Measurements from ENCODE around the gene CDH20.
A peak's percentile ranks its signal among the peaks of the same experiment; 100 is the strongest.

CDH20 gene

DNA sequence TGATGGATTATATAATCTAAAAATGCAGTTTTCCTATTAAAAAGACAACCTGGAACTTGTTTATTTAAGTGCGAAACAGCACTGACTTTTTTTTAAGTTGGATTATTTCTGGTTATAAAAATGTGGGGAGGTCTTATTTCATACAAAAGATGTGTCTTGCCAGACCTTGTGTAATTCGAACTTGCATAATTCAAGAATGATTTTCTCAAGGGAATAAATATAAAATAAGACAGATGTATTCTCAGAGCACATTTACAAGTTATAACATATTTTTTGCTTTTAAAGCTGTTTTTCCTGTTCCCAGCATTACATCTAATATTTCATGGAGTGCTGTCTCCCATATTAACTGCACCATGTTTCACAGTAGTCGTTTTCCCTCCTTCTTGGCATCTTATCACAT lies 263.1 kb downstream of the CDH20 start:
- Histone ChIP-seq H3K27ac (no peak overlapping the region), H3K9ac (no peak overlapping the region), H3K36me3 (no peaks in the 10 kb centered on the region), H4K20me1 (no peaks in the 10 kb centered on the region), H3K9me3 (no peaks in the 10 kb centered on the region; the same call in 1 of the 2 replicates), H3K4me1 (peaks cover 30% of the 10 kb centered on the region), H3K27me3 (no peaks in the 10 kb centered on the region), H3K4me3 (no peak overlapping the region), H3K4me2 (no peak overlapping the region)
- TF ChIP-seq Cebpa-rat (IDR thresholded peaks at IDR 0.05), result no peak

DNA sequence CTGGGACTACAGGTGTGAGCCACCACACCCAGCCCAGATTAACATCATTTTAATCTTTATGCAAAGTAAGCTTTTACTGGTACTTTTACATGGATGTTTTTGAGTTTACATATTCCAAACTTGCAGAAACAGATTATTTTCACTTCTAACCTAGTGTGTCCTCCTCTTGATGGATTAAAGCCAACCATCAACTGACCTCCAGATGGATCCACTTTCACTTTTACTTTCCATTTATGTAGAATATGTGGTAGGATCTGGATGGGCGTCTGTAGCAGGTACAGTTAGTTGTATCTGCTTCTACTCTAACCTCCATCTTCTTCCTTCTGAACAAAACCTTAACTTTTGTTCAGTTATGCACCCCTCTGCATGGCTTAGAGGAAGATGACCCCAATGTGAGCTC lies 264.1 kb downstream of the CDH20 start:
- H3K27me3 ChIP-seq, result no peaks in the 10 kb centered on the region
- H3K9ac ChIP-seq, result no peak overlapping the region
- peak overlapping the region; percentile 73 for H3K4me2 ChIP-seq
- H4K20me1 ChIP-seq, result no peaks in the 10 kb centered on the region
- peaks cover 30% of the 10 kb centered on the region for H3K4me1 ChIP-seq
- H3K27ac ChIP-seq, result no peak overlapping the region
- TF ChIP-seq Cebpa-rat (IDR thresholded peaks at IDR 0.05), result no peak
- no peaks in the 10 kb centered on the region; the same call in 1 of the 2 replicates for H3K9me3 ChIP-seq
- no peaks in the 10 kb centered on the region for H3K36me3 ChIP-seq
- no peak overlapping the region for H3K4me3 ChIP-seq

DNA sequence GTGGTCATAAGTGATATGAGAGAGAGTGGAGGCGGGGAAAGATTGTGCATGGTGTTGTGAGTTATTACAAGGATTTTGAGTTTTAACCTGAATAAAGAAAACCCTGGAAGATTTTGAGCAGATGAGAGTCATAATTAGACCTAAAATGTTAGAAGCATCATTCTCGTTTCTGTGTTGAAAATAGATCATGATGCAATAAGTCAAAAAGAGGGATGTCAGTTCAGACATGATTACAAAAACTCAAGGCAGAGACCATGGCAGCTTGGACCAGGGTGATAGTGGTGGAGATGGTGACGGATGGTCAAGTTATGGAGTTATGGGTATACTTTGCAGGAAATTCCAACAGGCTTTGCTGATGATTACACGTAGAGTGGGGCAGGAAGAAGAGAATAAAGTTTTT lies 267.2 kb downstream of the CDH20 start:
- Histone ChIP-seq H3K9me3 (no peaks in the 10 kb centered on the region; the same call in 1 of the 2 replicates), H3K4me3 (no peak overlapping the region), H3K9ac (no peak overlapping the region), H3K27ac (no peak overlapping the region), H3K36me3 (no peaks in the 10 kb centered on the region), H3K27me3 (no peaks in the 10 kb centered on the region), H3K4me2 (no peak overlapping the region), H3K4me1 (peaks cover 30% of the 10 kb centered on the region), H4K20me1 (no peaks in the 10 kb centered on the region)
- no peak for TF ChIP-seq Cebpa-rat (IDR thresholded peaks at IDR 0.05)

DNA sequence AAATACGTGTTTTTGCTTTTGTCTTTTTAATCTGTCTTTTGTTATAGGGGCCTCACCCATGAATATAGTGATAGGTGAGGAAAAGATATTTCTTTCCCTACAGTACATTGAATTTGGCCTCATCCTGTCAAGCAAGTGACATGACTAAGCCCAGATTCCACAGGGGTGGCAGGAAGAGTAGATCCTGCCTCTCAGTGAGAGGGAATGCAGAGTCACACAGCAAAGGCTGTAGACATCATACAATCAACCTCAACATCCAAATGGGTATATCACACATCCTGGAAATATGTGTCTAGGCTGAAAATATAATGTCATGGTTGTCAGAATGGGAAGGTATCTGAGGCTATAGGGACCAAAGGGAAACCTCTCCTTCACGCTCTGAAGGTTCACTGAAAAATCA lies 269.6 kb downstream of the CDH20 start:
- Histone ChIP-seq H3K27me3 (no peaks in the 10 kb centered on the region), H3K9ac (no peak overlapping the region), H3K4me3 (no peak overlapping the region), H3K27ac (no peak overlapping the region), H3K4me2 (no peak overlapping the region), H4K20me1 (no peaks in the 10 kb centered on the region), H3K36me3 (no peaks in the 10 kb centered on the region), H3K9me3 (no peaks in the 10 kb centered on the region; the same call in 1 of the 2 replicates), H3K4me1 (peaks cover 21% of the 10 kb centered on the region)
- no peak for TF ChIP-seq Cebpa-rat (IDR thresholded peaks at IDR 0.05)

All from BLaER1 (cell line).